GM13976 (cell line): Measurements from ENCODE around the gene QPCTL.

Experiments used
- DNase-seq: peaks from one replicate; pipeline ENCODE4 v3.0.0; 2012; ENCODE audit warnings: low spot score
- CTCF ChIP-seq: IDR thresholded peaks from 2 replicates; pipeline ENCODE4 v1.5.1; 2012; ENCODE audit warnings: borderline replicate concordance, mild to moderate bottlenecking; ENCODE audit not compliant: insufficient read depth; ENCODE audit errors: extremely low read depth, missing control alignments, control extremely low read depth
- in situ Hi-C: fragments of 300-500 bp; cut with MboI; formaldehyde crosslinking; loops from one replicate; pipeline ENCODE4 v1.12.0; 2022; ENCODE audit warnings: low sequenced_read_pairs, mixed read lengths, inconsistent platforms; ENCODE audit not compliant: unreplicated experiment

Gene QPCTL

GRCh38 chr19:45691516-45692186, 815 bp upstream of the QPCTL start, which contains the start of gene SNRPD2:
Gene SNRPD2 (minus strand): TSS chr19:45691953. CDS start chr19:45691888, 65 bp downstream.
- TF ChIP-seq CTCF, result no peak
- in situ Hi-C loops, result no loop called here
- peak; percentile 92 for DNase-seq

GRCh38 chr19:45693106-45693788, 781 bp downstream of the QPCTL start:
- in situ Hi-C loops, result no loop called here
- TF ChIP-seq CTCF, result peak; percentile 86
- DNase-seq, result peak; percentile 82

- TF ChIP-seq CTCF, result no peak
- DNase-seq, result no peak
- in situ Hi-C loops, result no loop called here
Observed at GRCh38 chr19:45701676-45702075, 9.2 kb downstream of the QPCTL start.

GRCh38 chr19:45705115-45705514, 12.6 kb downstream of the QPCTL start:
- no peak for TF ChIP-seq CTCF
- no peak for DNase-seq
- in situ Hi-C loops, result no loop called here

GRCh38 chr19:45705710-45706415, 13.4 kb downstream of the QPCTL start:
- in situ Hi-C loops, result no loop called here
- no peak for DNase-seq
- TF ChIP-seq CTCF, result no peak

GRCh38 chr19:45710356-45711130, 18.1 kb downstream of the QPCTL start:
- in situ Hi-C loops, result no loop called here
- DNase-seq, result no peak
- TF ChIP-seq CTCF, result no peak
